Ovary (tissue), 9 donors: ENCODE data around the gene OR8B2. TPM values are rescaled to one million over a fixed set of nuclear protein-coding genes. Genes with fewer than 3 reads are reported as not detected.

Experiments
- DNase-seq, 5 donors: peaks; one replicate each; pipeline ENCODE4 v3.0.0-alpha.2; 2019 to 2020
- H3K27ac ChIP-seq, 2 donors: fragments of 200-600 bp; one replicate each; pipeline versions ENCODE4 v1.5.1 to v1.8.0; 2019 to 2022
- H3K27me3 ChIP-seq: fragments of 200-600 bp; one replicate; pipeline ENCODE4 v1.8.0; 2022
- H3K36me3 ChIP-seq: fragments of 200-600 bp; sonication (generic); one replicate; pipeline ENCODE4 v1.5.1; 2019
- H3K4me1 ChIP-seq: one replicate; pipeline ENCODE4 v1.8.1; 2013; ENCODE audit warnings: mild to moderate bottlenecking, moderate library complexity; ENCODE audit not compliant: insufficient read depth
- H3K4me3 ChIP-seq: fragments of 200-600 bp; sonication (generic); one replicate; pipeline ENCODE4 v1.5.1; 2017
- H3K9me3 ChIP-seq, 2 donors: fragments of 200-600 bp in 1 of 2; sonication (generic) in 1 of 2; one replicate each; pipeline versions ENCODE4 v1.5.1 to v1.8.1; 2013 to 2019; ENCODE audit warnings: mild to moderate bottlenecking in 1 of 2, moderate library complexity in 1 of 2
- CTCF ChIP-seq, 3 donors: fragments of 450-650 bp in 2 of 3; fragments of 200-600 bp in 1 of 3; IDR thresholded peaks; one replicate each; pipeline versions ENCODE4 v1.5.1 to v1.8.0; 2016 to 2022; ENCODE audit warnings: antibody characterized with exemption in 3 of 3, mild to moderate bottlenecking in 1 of 3
- EP300 ChIP-seq: sonication (generic); formaldehyde crosslinking; IDR thresholded peaks from one replicate; pipeline ENCODE4 v1.6.1; 2017; ENCODE audit warnings: antibody characterized with exemption
- POLR2A ChIP-seq: fragments of 450-650 bp; IDR thresholded peaks from one replicate; pipeline ENCODE4 v1.6.1; 2017; ENCODE audit warnings: antibody characterized with exemption, mild to moderate bottlenecking, moderate library complexity
- WGBS, 3 donors: extraction: QIAGEN DNeasy Blood & Tissue Kit in 1 of 3; methylation state at CpG; one replicate each; pipeline versions ENCODE4 v1.1.5 to v1.1.7; 2013 to 2017; 5-methylcytosine and 5-hydroxymethylcytosine counted together
- intact Hi-C, 4 donors: fragments of 100-400 bp; cut with DNase I; formaldehyde crosslinking; loops; one replicate each; pipeline versions ENCODE4 v1.11.0 to v1.15.1; 2022 to 2023
- polyA plus RNA-seq, 2 donors: library from polyadenylated mRNA; stranded (reverse); fragments of 200-250 nt in 1 of 2; fragments of 350-450 nt in 1 of 2; fragmentation: Illumina TruSeq in 1 of 2; extraction: RNeasy Lipid Tissue Mini Kit (QIAGEN cat#74804) in 1 of 2; gene quantifications; one replicate each; pipeline ENCODE4 v1.2.3, GENCODE V29; 2013 to 2014
- total RNA-seq, 7 donors: library from RNA; depleted of rRNA in 2 of 7; stranded (reverse); fragments of >200 nt in 2 of 7; fragmentation: NEBNext Ultra II Directional in 3 of 7; extraction: Animal tissue kit (Norgen Biotek cat#: 25700) in 3 of 7; gene quantifications; one replicate each; pipeline versions ENCODE4 v1.1.0 to v1.2.4, GENCODE V29; 2016 to 2023
- donor health status: DM: no; HTN: no; CAD: no; lungs with moderate emphysema.
- donor health status: DM: no; HTN: no; CAD: no.
- donor health status: Bipolar disorder and iron deficiency.
- donor health status: DM: yes; HTN: yes; CAD: no.
- donor health status: DM: no; HTN: no; CAD: no.
- donor health status: DM: yes; HTN: yes; CAD: no.

The OR8B2 gene
- total and polyA plus RNA-seq, 9 donors, result not detected

- intact Hi-C loops, result no loop called here
- DNase-seq, result no peak
- TF ChIP-seq POLR2A (no peak), CTCF (IDR thresholded peaks at IDR 0.05) (no peak), EP300 (no peak)
- WGBS, 3 donors, result 52 to 79% (median 55%) methylated on average over 3 of the region's 3 CpGs
- Histone ChIP-seq H3K27me3 (no peaks in the 10 kb centered on the region), H3K4me3 (no peak overlapping the region), H3K4me1 (no peaks in the 10 kb centered on the region), H3K36me3 (no peaks in the 10 kb centered on the region), H3K9me3 (no peaks in the 10 kb centered on the region), H3K27ac (no peak overlapping the region)
These were observed 37.9 kb downstream of the OR8B2 start for GRCh38 chr11:124346311-124346955.

- H3K4me1 ChIP-seq, result no peaks in the 10 kb centered on the region
- no peak overlapping the region for H3K4me3 ChIP-seq
- WGBS, 3 donors, result 77 to 84% (median 81%) methylated on average over 5 of the region's 5 CpGs
- no peak for DNase-seq
- intact Hi-C loops, result no loop called here
- H3K36me3 ChIP-seq, result no peaks in the 10 kb centered on the region
- H3K27ac ChIP-seq, result no peak overlapping the region
- no peaks in the 10 kb centered on the region for H3K9me3 ChIP-seq
- TF ChIP-seq EP300, result no peak
- no peak for TF ChIP-seq POLR2A
- TF ChIP-seq CTCF (IDR thresholded peaks at IDR 0.05), result no peak
- H3K27me3 ChIP-seq, result no peaks in the 10 kb centered on the region
These were observed 40.0 kb downstream of the OR8B2 start for GRCh38 chr11:124344346-124344745.

- Histone ChIP-seq H3K4me3 (no peak overlapping the region), H3K4me1 (no peaks in the 10 kb centered on the region), H3K36me3 (no peaks in the 10 kb centered on the region), H3K27me3 (no peaks in the 10 kb centered on the region), H3K27ac (no peak overlapping the region), H3K9me3 (no peaks in the 10 kb centered on the region)
- TF ChIP-seq EP300, result no peak
- no peak for TF ChIP-seq POLR2A
- TF ChIP-seq CTCF (IDR thresholded peaks at IDR 0.05), result no peak
- intact Hi-C loops, result no loop called here
- no peak for DNase-seq
- 68 to 81% (median 79%) methylated on average over 2 of the region's 2 CpGs for WGBS, 3 donors
These were observed 44.2 kb downstream of the OR8B2 start for GRCh38 chr11:124340142-124340447.

GRCh38 chr11:124339396-124340141 is 44.7 kb downstream of the OR8B2 start:
- DNase-seq, result no peak
- no peaks in the 10 kb centered on the region for H3K36me3 ChIP-seq
- H3K4me1 ChIP-seq, result no peaks in the 10 kb centered on the region
- no peak overlapping the region for H3K4me3 ChIP-seq
- no peaks in the 10 kb centered on the region for H3K9me3 ChIP-seq
- WGBS, 3 donors, result 67 to 82% (median 77%) methylated on average over 6 of the region's 6 CpGs
- H3K27me3 ChIP-seq, result no peaks in the 10 kb centered on the region
- intact Hi-C loops, result no loop called here
- no peak overlapping the region for H3K27ac ChIP-seq
- TF ChIP-seq CTCF (IDR thresholded peaks at IDR 0.05), result no peak
- TF ChIP-seq EP300, result no peak
- no peak for TF ChIP-seq POLR2A

Other genes with a start within 250 kb of the OR8B2 start
- not detected for gene OR10D3, start 201.2 kb downstream of the OR8B2 start, total RNA-seq
- not detected for gene OR10D3, start 201.2 kb downstream of the OR8B2 start, polyA plus RNA-seq
- not detected for gene OR8G1, start 143.4 kb downstream of the OR8B2 start, total RNA-seq
- gene OR8G1, start 143.4 kb downstream of the OR8B2 start, polyA plus RNA-seq, result not detected
- gene OR8G5, start 128.1 kb downstream of the OR8B2 start, total RNA-seq, result not detected
- not detected for gene OR8G5, start 128.1 kb downstream of the OR8B2 start, polyA plus RNA-seq
- gene OR8D1, start 70.5 kb downstream of the OR8B2 start, total RNA-seq, result not detected
- gene OR8D1, start 70.5 kb downstream of the OR8B2 start, polyA plus RNA-seq, result not detected
- gene OR8D2, start 64.3 kb downstream of the OR8B2 start, total RNA-seq, result not detected
- not detected for gene OR8D2, start 64.3 kb downstream of the OR8B2 start, polyA plus RNA-seq
- gene OR8B3, start 14.5 kb upstream of the OR8B2 start, total RNA-seq, result not detected
- not detected for gene OR8B3, start 14.5 kb upstream of the OR8B2 start, polyA plus RNA-seq
- not detected for gene OR8B4, start 40.4 kb upstream of the OR8B2 start, total RNA-seq
- not detected for gene OR8B4, start 40.4 kb upstream of the OR8B2 start, polyA plus RNA-seq
- not detected for gene OR8B8, start 61.2 kb upstream of the OR8B2 start, total RNA-seq
- not detected for gene OR8B8, start 61.2 kb upstream of the OR8B2 start, polyA plus RNA-seq
- not detected for gene OR8B12, start 159.2 kb upstream of the OR8B2 start, total RNA-seq
- not detected for gene OR8B12, start 159.2 kb upstream of the OR8B2 start, polyA plus RNA-seq
- not detected for gene OR8A1, start 185.5 kb upstream of the OR8B2 start, total RNA-seq
- not detected for gene OR8A1, start 185.5 kb upstream of the OR8B2 start, polyA plus RNA-seq
- not detected for gene PANX3, start 226.9 kb upstream of the OR8B2 start, total RNA-seq
- not detected for gene PANX3, start 226.9 kb upstream of the OR8B2 start, polyA plus RNA-seq
- 10 to 100 TPM; 15.0 to 41.4 (median 24.2) TPM for gene TBRG1, start 238.4 kb upstream of the OR8B2 start, total RNA-seq
- 10 to 100 TPM; 20.4 to 27.4 TPM for gene TBRG1, start 238.4 kb upstream of the OR8B2 start, polyA plus RNA-seq